Mucosa of rectum (tissue), 2 donors: ENCODE data around the gene DCAF8.

Source experiments
- H3K27ac ChIP-seq, 2 donors: one replicate each; pipeline ENCODE4 v1.7.0; 2013; ENCODE audit warnings: inconsistent platforms in 2 of 2, low read depth in 2 of 2, low read length in 2 of 2
- H3K27me3 ChIP-seq, 2 donors: one replicate each; pipeline ENCODE4 v1.7.0; 2013; ENCODE audit warnings: low read length in 2 of 2; ENCODE audit not compliant: control insufficient read depth in 2 of 2, insufficient read depth in 2 of 2
- H3K36me3 ChIP-seq, 2 donors: one replicate each; pipeline ENCODE4 v1.7.0; 2013; ENCODE audit warnings: low read length in 2 of 2; ENCODE audit not compliant: control insufficient read depth in 2 of 2, insufficient read depth in 2 of 2
- H3K4me1 ChIP-seq, 2 donors: one replicate each; pipeline ENCODE4 v1.7.0; 2013; ENCODE audit warnings: low read length in 2 of 2, mild to moderate bottlenecking in 1 of 2; ENCODE audit not compliant: control insufficient read depth in 2 of 2, insufficient read depth in 2 of 2
- H3K4me3 ChIP-seq, 2 donors: one replicate each; pipeline ENCODE4 v1.7.0; 2013; ENCODE audit warnings: low read length in 2 of 2
- H3K9ac ChIP-seq, 2 donors: one replicate each; pipeline ENCODE4 v1.7.0; 2013; ENCODE audit warnings: low read length in 2 of 2, low read depth in 1 of 2, mild to moderate bottlenecking in 1 of 2
- H3K9me3 ChIP-seq, 2 donors: one replicate each; pipeline ENCODE4 v1.7.0; 2013; ENCODE audit warnings: low read length in 2 of 2; ENCODE audit not compliant: control insufficient read depth in 2 of 2
- donor health status: healthy.
- donor health status: Normal muscosa, but diverticular disease.

Gene DCAF8

DNA sequence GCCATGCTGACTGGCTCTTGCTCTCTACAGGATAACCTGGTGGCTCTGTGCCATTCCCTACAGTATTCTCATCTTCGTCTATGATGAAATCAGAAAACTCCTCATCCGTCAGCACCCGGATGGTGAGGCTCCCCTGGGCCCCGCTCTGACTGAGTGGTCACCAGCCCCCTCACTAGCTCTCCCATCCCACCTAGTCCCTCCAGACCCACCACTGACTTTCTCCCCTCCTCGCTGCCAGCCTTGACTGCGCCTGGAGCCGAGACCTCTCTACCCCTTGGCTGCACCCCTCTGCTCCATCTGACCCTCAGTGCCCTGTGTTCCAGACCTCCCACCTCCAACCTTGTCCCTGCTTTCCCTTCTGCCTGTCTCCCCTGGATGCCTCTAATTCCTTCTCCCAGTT, 76.1 kb downstream of the DCAF8 start:
- Histone ChIP-seq H3K9me3 (no peaks in the 10 kb centered on the region), H3K4me3 (no peak overlapping the region), H3K4me1 (no peaks in the 10 kb centered on the region), H3K27ac (no peak overlapping the region), H3K27me3 (no peaks in the 10 kb centered on the region), H3K9ac (no peak overlapping the region), H3K36me3 (no peaks in the 10 kb centered on the region)

DNA sequence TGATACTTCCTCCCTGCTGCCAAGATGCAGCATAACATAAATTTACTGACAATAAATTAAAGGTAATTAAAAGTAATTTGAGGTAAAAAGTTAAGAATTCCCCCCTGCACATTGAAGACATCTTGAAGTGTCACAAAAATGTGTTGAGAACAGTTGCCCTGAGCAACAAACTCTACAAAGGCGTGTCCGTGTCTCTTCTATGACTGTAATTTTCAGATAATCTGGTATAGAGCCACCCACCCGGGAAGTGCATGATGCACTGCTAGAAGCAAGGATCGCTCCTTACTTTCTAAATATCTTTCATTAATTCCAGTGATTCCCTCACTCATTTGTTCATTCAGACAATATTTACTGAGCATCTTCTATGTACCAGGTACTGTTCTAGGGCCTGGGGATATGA, 83.0 kb downstream of the DCAF8 start:
- Histone ChIP-seq H3K27ac (no peak overlapping the region), H3K4me1 (no peaks in the 10 kb centered on the region)

DNA sequence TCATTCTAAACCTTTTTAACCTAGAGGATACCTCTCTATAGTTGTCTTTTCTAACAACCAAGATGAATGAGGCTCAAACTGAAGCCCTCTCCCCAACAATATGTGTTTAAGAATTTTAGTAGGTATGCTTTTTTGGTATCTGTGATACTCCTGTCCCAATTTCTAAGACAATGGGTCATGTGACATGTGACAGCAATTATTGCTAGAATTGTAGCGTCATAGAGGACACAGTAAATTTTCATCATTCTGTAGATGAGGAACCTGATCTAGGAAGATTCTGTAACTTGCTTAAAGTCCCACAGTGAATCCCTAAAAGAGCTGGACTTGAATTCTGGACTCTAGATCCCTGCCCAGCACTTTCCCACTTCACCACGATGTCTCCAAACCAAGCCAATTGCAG, 83.6 kb downstream of the DCAF8 start:
- no peak overlapping the region for H3K4me3 ChIP-seq
- H3K27ac ChIP-seq, result no peak overlapping the region
- no peaks in the 10 kb centered on the region for H3K36me3 ChIP-seq

More for the DNA sequence above, 83.0 kb downstream of the DCAF8 start:
- Histone ChIP-seq H3K4me3 (no peak overlapping the region), H3K9me3 (no peaks in the 10 kb centered on the region), H3K27me3 (peaks cover 0 to 2% of the 10 kb centered on the region in 2 donors), H3K36me3 (no peaks in the 10 kb centered on the region), H3K9ac (no peak overlapping the region)

DNA sequence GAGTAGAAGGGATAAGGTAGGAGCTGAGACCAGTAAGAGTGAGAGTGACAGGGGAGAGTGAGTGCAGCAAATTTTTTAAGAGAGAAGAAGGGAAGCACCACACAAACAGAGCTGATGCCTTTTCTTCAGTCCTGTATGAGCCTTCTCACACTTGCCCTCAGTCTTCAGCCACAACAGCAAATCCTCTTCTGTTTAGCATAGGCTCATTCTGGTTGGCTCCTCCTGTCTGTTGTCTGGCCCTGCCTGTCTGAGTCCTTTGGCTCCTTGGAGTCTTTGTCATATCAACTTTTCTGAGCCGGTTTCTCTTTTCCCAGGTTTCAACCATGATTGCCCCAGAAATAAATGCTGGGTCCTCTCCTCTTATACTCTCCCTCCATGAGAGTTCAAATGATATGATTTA, 84.7 kb downstream of the DCAF8 start:
- no peaks in the 10 kb centered on the region for H3K4me1 ChIP-seq
- H3K9me3 ChIP-seq, result no peaks in the 10 kb centered on the region
- H3K27ac ChIP-seq, result no peak overlapping the region
- no peak overlapping the region for H3K9ac ChIP-seq
- H3K36me3 ChIP-seq, result no peaks in the 10 kb centered on the region
- peaks cover 0 to 2% of the 10 kb centered on the region in 2 donors for H3K27me3 ChIP-seq
- no peak overlapping the region for H3K4me3 ChIP-seq

More for the DNA sequence above, 83.6 kb downstream of the DCAF8 start:
- no peak overlapping the region for H3K9ac ChIP-seq
- H3K9me3 ChIP-seq, result no peaks in the 10 kb centered on the region
- no peaks in the 10 kb centered on the region for H3K4me1 ChIP-seq
- H3K27me3 ChIP-seq, result peaks cover 0 to 2% of the 10 kb centered on the region in 2 donors

DNA sequence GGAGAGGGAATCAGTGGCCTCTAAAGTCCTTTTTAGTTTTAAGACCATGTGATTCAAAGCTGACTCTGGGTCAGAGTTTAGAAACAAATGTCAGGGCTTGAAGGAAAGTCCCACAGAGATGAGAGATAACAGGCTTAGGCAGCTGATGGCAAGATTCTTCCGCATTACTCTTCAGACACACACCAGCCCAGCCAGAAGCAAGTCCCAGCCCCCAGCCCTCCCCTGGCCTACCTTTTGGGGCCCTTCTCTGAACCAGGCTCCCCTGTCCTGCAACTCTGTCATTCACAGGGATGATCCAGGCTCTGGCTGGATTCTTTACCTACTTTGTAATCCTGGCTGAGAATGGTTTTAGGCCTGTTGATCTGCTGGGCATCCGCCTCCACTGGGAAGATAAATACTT, 85.1 kb downstream of the DCAF8 start:
- H3K36me3 ChIP-seq, result no peaks in the 10 kb centered on the region
- peaks cover 0 to 2% of the 10 kb centered on the region in 2 donors for H3K27me3 ChIP-seq
- H3K27ac ChIP-seq, result no peak overlapping the region
- no peak overlapping the region for H3K4me3 ChIP-seq
- no peaks in the 10 kb centered on the region for H3K4me1 ChIP-seq
- no peak overlapping the region for H3K9ac ChIP-seq
- H3K9me3 ChIP-seq, result no peaks in the 10 kb centered on the region

DNA sequence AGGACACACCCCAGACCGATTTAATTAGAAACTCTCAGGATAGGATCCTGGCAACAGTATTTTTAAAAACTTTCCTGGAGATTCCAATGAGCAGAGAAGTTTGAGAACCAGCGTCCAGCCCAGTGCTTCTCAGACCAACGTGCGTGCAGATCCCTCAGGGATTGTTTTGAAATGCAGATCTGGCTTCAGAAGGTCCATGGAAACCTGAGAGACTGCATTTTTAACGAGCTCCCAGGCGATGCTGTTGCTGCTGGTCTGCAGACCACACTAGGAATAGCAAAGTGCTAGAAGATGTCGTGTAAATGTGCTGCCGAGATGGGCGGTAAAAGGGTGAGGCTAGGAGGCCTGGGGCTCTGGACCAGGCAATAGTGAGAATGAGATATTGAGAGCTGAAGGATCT, 90.4 kb downstream of the DCAF8 start:
- H3K4me3 ChIP-seq, result no peak overlapping the region
- no peaks in the 10 kb centered on the region for H3K9me3 ChIP-seq
- peaks cover 0 to 2% of the 10 kb centered on the region in 2 donors for H3K27me3 ChIP-seq
- H3K36me3 ChIP-seq, result no peaks in the 10 kb centered on the region
- no peak overlapping the region for H3K9ac ChIP-seq
- no peaks in the 10 kb centered on the region for H3K4me1 ChIP-seq
- H3K27ac ChIP-seq, result no peak overlapping the region

DNA sequence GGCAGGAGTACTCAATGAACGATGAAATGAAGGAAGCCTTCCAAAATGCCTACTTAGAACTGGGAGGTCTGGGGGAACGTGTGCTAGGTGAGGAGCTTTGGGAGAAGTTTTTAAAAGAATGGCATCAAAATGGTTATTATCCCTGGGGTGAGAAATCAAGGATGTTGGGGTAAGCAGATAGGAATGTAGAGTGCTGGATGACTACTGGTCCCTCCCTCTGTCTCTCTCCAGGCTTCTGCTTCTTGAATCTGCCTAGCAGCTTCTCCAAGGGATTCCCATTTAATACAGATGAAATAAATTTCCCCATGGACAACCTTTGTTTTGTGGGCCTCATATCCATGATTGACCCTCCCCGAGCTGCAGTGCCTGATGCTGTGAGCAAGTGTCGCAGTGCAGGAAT, 91.0 kb downstream of the DCAF8 start:
- Histone ChIP-seq H3K4me1 (no peaks in the 10 kb centered on the region), H3K27me3 (peaks cover 0 to 2% of the 10 kb centered on the region in 2 donors), H3K36me3 (no peaks in the 10 kb centered on the region), H3K4me3 (no peak overlapping the region), H3K9ac (no peak overlapping the region), H3K9me3 (no peaks in the 10 kb centered on the region), H3K27ac (no peak overlapping the region)

GRCh38 chr1:160169553-160170399, 92.6 kb downstream of the DCAF8 start:
- no peaks in the 10 kb centered on the region for H3K36me3 ChIP-seq
- no peak overlapping the region for H3K27ac ChIP-seq
- H3K9me3 ChIP-seq, result no peaks in the 10 kb centered on the region
- H3K4me3 ChIP-seq, result no peak overlapping the region
- no peaks in the 10 kb centered on the region for H3K4me1 ChIP-seq
- H3K9ac ChIP-seq, result no peak overlapping the region
- peaks cover 0 to 2% of the 10 kb centered on the region in 2 donors for H3K27me3 ChIP-seq

GRCh38 chr1:160168609-160169369, 93.6 kb downstream of the DCAF8 start:
- Histone ChIP-seq H3K27ac (no peak overlapping the region), H3K36me3 (no peaks in the 10 kb centered on the region), H3K9me3 (no peaks in the 10 kb centered on the region), H3K4me1 (no peaks in the 10 kb centered on the region), H3K4me3 (no peak overlapping the region), H3K27me3 (peaks cover 0 to 2% of the 10 kb centered on the region in 2 donors), H3K9ac (no peak overlapping the region)

- Histone ChIP-seq H3K4me1 (no peaks in the 10 kb centered on the region), H3K9ac (no peak overlapping the region), H3K27ac (no peak overlapping the region), H3K9me3 (no peaks in the 10 kb centered on the region), H3K4me3 (no peak overlapping the region), H3K27me3 (peaks cover 0 to 2% of the 10 kb centered on the region in 2 donors), H3K36me3 (no peaks in the 10 kb centered on the region)
These were observed 94.3 kb downstream of the DCAF8 start for GRCh38 chr1:160168016-160168415.
